ENCODE data around the gene NKTR.

Gene NKTR

DNA sequence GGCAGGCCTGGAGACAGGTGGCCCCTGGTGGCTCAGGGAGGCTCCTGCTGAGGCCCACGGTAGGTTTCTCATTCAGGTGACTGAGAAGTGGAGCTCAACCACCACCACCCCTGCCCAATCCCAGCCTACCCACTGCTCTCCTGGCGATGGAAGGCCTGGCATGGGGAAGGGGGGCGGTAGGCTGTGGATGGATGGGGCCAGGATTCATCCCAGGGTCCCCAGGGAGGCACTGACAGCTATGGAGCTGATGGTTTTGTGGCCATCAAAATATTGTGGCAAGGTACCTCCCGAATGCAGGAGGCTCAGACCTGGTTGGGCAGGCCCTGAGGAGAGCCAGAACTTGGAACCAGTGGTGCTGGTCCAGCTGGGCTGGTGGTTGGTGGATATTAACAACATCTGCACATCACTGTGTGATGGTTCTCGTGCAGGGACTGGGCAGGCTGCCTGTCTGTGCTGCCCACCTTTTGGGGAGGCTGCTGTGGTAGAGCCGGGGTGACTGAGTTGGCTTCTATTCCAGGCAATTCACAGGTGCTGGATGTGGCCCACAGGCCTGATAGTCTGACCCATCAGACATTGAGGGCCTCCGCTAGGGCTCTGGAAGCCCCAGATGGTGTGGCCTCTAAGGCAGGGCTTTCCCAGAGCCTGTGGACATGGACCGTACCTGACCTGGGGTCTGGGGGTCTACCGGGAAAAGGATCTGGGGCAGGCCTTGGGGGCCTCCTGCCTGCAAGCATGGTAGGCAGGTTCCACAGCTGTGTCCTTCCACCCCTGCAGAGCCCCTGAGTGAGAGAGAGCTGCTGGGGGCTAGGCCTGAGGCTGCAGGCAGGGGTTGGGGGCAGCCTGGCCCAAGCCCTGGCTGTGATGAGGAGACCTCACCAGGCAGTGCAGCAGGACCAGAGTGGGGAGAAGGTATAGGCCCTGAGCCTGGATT, 56.5 kb downstream of the NKTR start:
- DNase-seq (ENCODE audit: low spot score), result no peak
- TF ChIP-seq, protein P1, sequence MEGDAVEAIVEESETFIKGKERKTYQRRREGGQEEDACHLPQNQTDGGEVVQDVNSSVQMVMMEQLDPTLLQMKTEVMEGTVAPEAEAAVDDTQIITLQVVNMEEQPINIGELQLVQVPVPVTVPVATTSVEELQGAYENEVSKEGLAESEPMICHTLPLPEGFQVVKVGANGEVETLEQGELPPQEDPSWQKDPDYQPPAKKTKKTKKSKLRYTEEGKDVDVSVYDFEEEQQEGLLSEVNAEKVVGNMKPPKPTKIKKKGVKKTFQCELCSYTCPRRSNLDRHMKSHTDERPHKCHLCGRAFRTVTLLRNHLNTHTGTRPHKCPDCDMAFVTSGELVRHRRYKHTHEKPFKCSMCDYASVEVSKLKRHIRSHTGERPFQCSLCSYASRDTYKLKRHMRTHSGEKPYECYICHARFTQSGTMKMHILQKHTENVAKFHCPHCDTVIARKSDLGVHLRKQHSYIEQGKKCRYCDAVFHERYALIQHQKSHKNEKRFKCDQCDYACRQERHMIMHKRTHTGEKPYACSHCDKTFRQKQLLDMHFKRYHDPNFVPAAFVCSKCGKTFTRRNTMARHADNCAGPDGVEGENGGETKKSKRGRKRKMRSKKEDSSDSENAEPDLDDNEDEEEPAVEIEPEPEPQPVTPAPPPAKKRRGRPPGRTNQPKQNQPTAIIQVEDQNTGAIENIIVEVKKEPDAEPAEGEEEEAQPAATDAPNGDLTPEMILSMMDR (IDR thresholded peaks at IDR 0.05; ENCODE audit: extremely low read depth, insufficient read depth, missing control alignments), result no peak
- in situ Hi-C loops (cut with MboI; ENCODE audit: low pct_unique_long_range_greater_than_20kb, low sequenced_read_pairs, unreplicated experiment), result no loop called here

DNA sequence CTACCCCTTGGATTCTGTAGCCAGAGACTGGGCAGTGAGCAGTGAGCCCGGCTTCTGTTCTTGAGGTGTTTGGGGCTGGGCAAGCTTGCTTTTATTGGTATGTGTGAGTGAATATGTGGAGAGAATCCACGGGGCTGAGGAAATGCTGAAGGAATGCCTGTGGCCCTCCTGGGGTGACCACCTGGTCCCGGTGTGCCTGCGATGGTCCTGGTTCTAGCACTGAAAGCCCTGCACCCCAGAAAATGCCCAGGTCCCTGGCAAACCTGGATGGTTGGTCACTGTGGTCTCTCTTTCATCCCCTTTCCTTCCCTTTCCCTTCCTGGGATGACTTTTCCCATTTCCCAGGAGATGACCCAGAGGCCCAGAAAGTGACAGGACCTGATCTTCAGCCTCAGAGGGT, 57.2 kb downstream of the NKTR start:
- TF ChIP-seq, protein P1 (IDR thresholded peaks at IDR 0.05; ENCODE audit: extremely low read depth, insufficient read depth, missing control alignments), result no peak
- in situ Hi-C loops (cut with MboI; ENCODE audit: low pct_unique_long_range_greater_than_20kb, low sequenced_read_pairs, unreplicated experiment), result no loop called here
- no peak for DNase-seq (ENCODE audit: low spot score)

DNA sequence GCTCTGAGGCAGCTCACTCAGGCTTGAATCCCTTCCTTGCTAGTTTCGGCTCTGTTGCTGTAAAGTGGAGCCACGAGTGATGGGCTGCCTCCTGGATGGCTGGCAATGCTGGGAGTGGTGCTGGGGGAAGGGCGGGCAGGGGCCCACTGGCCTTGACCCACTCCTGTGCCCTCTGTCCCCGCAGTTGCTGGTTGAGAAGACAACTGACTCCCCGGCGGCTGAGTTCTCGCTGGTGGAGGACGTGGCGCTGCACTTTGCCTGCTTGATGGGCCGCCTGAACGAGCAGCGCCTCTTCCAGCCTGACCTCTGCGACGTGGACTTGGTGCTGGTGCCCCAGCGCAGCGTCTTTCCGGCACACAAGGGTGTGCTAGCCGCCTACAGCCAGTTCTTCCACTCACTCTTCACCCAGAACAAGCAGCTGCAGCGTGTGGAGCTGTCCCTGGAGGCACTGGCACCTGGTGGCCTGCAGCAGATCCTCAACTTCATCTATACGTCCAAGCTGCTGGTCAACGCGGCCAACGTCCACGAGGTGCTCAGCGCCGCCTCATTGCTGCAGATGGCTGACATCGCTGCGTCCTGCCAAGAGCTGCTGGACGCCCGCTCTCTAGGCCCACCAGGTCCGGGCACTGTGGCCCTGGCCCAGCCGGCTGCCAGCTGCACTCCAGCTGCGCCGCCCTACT, 57.7 kb downstream of the NKTR start:
- TF ChIP-seq, protein P1 (IDR thresholded peaks at IDR 0.05; ENCODE audit: extremely low read depth, insufficient read depth, missing control alignments), result no peak
- no peak for DNase-seq (ENCODE audit: low spot score)
- in situ Hi-C loops (cut with MboI; ENCODE audit: low pct_unique_long_range_greater_than_20kb, low sequenced_read_pairs, unreplicated experiment), result no loop called here

DNA sequence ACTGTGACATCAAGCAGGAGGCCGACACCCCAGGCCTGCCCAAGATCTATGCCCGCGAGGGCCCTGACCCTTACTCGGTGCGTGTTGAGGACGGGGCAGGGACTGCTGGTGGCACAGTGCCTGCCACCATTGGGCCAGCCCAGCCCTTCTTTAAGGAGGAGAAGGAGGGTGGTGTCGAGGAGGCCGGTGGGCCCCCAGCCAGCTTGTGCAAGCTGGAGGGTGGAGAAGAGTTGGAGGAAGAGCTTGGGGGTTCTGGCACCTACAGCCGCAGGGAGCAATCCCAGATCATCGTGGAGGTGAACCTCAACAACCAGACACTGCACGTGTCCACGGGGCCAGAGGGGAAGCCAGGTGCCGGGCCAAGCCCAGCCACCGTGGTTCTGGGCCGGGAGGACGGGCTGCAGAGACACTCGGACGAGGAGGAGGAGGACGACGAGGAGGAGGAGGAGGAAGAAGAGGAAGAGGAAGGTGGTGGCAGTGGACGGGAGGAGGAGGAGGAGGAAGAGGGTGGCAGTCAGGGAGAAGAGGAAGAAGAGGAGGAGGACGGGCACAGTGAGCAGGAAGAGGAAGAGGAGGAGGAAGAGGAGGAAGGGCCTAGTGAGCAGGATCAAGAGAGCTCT, 58.4 kb downstream of the NKTR start:
- TF ChIP-seq, protein P1 (IDR thresholded peaks at IDR 0.05; ENCODE audit: extremely low read depth, insufficient read depth, missing control alignments), result no peak
- in situ Hi-C loops (cut with MboI; ENCODE audit: low pct_unique_long_range_greater_than_20kb, low sequenced_read_pairs, unreplicated experiment), result no loop called here
- DNase-seq (ENCODE audit: low spot score), result no peak

DNA sequence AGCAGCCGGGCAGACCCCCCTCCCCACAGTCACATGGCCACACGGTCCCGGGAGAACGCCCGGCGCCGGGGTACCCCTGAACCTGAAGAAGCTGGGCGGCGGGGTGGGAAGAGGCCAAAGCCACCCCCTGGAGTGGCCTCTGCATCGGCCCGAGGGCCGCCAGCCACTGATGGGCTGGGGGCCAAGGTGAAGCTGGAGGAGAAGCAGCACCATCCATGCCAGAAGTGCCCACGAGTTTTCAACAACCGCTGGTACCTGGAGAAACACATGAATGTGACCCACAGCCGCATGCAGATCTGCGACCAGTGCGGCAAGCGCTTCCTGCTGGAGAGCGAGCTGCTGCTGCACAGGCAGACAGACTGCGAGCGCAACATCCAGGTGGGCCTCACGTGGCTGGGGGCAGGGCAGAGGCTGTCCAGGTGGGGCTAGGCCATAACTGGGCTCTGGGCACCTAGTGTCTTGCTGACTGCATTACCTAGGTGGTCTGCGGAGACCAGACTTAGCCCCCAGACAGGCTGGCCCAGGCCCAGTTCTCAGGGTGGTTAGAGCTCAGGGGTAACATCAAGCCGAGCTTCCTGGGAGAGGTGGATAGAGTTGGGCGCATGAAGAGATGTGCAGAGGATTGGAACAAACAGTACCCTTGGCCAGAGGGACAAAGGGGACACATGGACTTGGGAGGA, 59.1 kb downstream of the NKTR start:
- TF ChIP-seq, protein P1 (IDR thresholded peaks at IDR 0.05; ENCODE audit: extremely low read depth, insufficient read depth, missing control alignments), result no peak
- in situ Hi-C loops (cut with MboI; ENCODE audit: low pct_unique_long_range_greater_than_20kb, low sequenced_read_pairs, unreplicated experiment), result no loop called here
- peak; percentile 27 for DNase-seq (ENCODE audit: low spot score)

DNA sequence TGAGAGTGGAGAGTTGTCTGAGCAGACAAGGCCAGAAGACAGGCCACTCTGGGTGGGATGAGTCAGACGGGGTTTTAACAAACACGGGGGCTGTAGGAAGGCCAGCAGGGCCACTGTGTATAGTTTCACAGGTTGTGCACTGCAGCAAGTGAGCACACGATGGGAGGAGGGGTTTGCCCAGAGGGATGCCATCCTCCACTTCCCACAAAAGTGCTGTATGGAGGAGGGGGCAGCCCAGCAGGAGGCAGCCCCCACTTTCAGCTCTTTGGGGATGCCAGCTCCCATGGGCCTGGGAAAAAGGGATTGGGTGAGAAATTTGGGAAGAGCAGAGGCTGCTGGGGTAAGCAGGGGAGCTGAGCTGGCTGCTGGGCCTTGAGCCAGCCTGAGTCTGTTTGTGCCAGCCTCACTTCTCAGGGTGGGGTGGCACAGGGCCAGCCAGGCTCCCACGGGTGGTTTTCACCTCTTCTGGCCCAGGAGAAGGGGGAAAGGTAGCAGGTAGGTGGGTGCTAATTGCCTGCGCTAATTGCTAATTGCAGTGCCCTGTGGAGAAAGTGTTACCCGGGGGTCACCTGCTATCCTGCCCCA, 59.7 kb downstream of the NKTR start:
- no peak for DNase-seq (ENCODE audit: low spot score)
- TF ChIP-seq, protein P1 (IDR thresholded peaks at IDR 0.05; ENCODE audit: extremely low read depth, insufficient read depth, missing control alignments), result no peak
- in situ Hi-C loops (cut with MboI; ENCODE audit: low pct_unique_long_range_greater_than_20kb, low sequenced_read_pairs, unreplicated experiment), result no loop called here

Measured in GM13977 (cell line).